SK-N-MC (cell line): ENCODE data around the gene KCNT1.

ENCODE experiments used
- EZH2 ChIP-seq: fragments of 200-600 bp; sonication (generic); IDR thresholded peaks from one replicate; pipeline ENCODE4 v1.6.1; 2017; ENCODE audit warnings: antibody characterized with exemption
- FOXP2 ChIP-seq: optimal IDR thresholded peaks from 2 replicates; pipeline ENCODE3; 2011; ENCODE audit warnings: mild to moderate bottlenecking, moderate library complexity; ENCODE audit not compliant: insufficient read depth; ENCODE audit errors: extremely low read length, control extremely low read depth
- POLR2AphosphoS5 ChIP-seq: IDR thresholded peaks from 2 replicates; pipeline ENCODE4 v1.6.1; 2012; ENCODE audit warnings: mild to moderate bottlenecking, low read depth, low read length, borderline replicate concordance

DNA sequence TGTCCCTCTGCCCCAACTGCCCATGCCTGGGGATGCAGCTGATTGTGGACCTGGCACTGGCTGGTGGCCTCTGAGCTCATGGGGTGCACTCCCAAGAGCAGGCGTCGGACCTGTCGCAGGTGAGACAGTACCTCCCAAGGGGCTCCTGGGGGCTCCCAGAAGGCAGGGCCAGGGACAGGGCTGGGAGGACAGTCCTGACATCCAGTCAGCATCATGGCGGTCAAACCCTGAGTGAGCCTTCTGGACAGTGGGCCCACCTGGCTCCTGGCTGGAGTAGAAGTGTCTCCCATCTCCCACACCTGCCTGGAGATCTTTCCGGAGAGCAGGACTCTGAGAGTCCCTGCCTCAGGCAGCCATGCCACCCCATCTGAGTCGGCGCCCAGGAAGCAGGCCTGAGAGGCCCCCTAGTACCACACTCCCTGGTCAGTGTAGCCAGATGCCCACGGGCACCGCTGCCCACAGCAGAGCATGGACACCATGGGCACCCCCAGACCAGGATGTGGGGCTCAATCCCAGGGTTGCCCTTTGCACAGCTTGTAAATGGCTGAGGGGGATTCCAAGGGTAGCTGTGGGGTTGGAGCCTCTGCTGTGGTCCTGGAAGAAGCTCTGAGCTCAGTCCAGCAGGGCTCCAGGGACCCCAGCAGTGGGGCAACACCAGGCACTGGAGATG is 32.2 kb upstream of the KCNT1 start:
- TF ChIP-seq POLR2AphosphoS5 (no peak), EZH2 (no peak), FOXP2 (no peak)
